ENCODE data around the gene SETDB1.

SETDB1 gene

GRCh38 chr1:150974580-150975478, 48.7 kb downstream of the SETDB1 start, which contains the start of gene CERS2:
TSS of gene CERS2 (minus strand) at chr1:150974835. CDS start at chr1:150969090, 5,745 bp downstream.
- DNase-seq (ENCODE audit: low read depth, low spot score): peak; percentile 97

DNA sequence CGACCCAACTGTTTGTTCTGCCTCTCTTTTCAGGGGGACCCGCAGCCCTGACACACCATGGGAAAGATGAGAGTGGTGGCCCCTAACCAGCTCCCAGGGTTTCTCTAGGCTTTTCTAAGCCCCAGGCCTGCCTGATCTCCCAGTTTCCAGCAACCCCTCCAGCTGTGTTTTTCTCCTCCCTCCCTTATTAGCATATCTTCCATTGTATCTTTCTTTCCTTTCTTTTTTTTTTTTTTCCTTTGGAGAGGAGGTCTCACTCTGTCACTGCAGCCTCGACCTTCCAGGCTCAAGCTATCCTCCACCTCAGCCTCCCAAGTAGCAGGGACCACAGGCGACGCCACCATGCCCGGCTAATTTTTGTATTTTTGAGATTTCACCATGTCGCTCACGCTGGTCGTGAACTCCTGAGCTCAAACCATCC, 50.2 kb downstream of the SETDB1 start:
- no peak for DNase-seq (ENCODE audit: low read depth, low spot score)

- peak; percentile 64 for DNase-seq (ENCODE audit: low read depth, low spot score)
These were observed 50.9 kb downstream of the SETDB1 start for GRCh38 chr1:150976879-150977694.

DNA sequence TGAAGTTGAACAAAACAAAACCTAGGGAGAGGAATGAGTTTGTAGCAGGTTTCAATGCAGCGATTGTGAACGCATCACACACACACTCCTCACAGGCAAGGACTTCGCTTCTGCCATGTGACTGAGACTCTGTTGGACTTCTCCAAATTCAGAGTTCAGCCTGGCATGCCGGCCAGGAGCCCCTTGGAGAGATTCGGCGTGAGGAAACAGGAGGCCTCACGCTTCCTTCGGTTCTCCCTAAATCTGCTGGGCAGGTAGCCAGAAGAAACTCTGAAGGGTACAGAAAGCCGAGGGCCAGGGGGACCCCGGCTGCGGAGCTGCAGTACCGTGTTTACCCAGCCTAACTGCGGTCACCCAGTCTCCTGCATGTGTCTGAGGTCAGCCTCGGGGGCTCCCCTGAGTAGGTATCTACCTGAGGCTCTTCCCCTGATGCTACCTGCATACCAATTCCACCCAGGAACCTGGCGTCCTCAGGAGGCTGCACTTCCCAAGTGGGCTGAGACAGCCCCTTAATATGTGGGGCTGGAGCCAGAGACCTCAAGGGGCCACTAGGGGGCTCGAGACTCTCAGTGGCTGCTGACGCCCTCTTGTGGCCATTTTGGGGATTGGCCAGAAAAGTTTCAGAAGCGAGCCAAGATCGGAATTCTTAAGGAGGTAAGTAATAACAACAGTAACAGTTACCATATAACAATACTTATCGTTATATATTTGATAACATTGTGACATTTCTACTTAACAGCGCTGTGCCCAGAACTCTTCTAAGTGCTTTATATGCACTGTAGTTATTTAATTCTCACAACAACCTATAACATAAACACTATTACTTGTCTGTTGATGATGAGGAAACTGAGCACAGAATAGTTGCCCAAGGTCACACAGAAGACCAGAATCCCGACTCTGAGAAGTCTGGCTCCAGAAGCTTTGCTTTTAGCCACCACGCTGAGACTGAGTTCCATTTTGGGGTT, 53.2 kb downstream of the SETDB1 start:
- DNase-seq (ENCODE audit: low read depth, low spot score): peak; percentile 94

- no peak for DNase-seq (ENCODE audit: low read depth, low spot score)
These were observed 55.1 kb downstream of the SETDB1 start for GRCh38 chr1:150981177-150981804.

DNA sequence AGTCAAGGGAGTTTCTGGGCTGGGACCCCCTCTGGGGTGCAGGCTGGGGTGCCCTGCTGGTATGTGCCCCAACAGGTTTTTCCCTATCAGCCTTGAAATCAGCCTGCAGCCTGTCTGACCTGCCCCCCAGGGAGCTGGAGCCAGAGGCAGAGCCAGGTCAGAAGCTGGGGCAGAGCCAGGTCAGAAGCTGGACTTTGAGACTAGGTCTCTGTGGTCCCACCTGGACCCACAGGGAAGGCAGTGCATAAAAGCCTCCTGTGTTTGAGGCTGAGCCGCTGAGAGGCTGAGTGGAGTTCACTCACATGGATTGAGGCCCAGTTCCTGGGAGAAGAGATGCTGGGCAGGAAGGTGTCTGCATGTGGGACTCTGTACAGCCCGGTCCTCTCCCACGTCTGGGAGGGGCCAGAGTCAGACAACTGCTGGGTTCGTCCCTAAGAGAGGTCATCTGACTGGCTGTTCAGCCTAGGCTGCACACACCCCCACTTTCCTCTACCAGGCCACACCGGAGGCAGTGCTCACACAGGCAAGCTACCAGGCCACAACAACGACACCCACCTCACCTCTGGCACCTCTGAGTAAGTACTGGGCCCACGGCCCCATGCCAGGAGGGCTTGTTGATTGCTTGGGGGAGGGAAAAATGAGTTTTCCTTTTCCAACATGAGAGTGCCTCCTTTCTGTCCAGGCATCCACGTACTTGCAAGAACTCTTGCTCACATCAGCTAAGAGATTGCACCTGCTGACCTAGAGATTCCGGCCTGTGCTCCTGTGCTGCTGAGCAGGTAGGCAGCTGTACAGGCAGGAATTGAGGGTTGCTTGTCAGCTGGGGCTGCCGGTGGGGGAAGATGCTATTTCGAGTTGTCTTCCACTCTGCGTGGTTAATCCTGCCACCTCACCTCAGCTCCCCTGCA, 55.9 kb downstream of the SETDB1 start, which contains the start of gene ANXA9:
Gene ANXA9 (plus strand): TSS at position 488 of the 908 bp plus-strand sequence. CDS start 814 bp downstream, outside the sequence.
- no peak for DNase-seq (ENCODE audit: low read depth, low spot score)

- DNase-seq (ENCODE audit: low read depth, low spot score): no peak
These were observed 59.1 kb downstream of the SETDB1 start for GRCh38 chr1:150985179-150985825.

DNA sequence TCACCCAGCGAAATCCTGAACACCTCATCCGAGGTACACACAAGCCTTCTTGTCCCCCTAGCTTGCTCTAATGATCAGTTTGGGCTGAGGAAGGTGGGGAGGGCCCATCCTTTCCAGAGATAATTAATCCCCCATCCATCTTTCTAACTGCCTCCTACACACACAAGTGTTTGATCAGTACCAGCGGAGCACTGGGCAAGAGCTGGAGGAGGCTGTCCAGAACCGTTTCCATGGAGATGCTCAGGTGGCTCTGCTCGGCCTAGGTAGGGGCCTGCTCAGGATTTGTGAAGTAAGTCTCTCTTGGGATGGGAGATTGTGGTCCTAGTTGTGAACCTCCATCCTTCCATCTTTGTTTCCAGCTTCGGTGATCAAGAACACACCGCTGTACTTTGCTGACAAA, 61.8 kb downstream of the SETDB1 start:
- no peak for DNase-seq (ENCODE audit: low read depth, low spot score)

DNA sequence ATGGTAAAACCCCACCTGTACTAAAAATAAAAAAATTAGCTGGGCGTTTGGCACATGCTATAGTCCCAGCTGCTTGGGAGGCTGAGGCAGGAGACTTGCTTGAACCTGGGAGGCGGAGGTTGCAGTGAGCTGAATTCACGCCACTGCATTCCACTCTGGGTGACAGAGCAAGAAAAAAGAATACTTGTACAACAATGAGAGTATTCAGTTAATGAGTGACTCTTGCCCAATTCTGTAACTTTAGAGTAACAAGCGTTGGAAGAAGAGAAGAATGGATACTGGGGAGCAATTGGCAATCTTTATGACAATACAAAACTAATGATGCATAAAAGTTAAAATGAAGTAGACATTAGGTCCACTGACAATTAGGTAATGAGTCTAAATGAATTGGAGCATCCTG, 66.5 kb downstream of the SETDB1 start:
- DNase-seq (ENCODE audit: low read depth, low spot score): no peak

DNA sequence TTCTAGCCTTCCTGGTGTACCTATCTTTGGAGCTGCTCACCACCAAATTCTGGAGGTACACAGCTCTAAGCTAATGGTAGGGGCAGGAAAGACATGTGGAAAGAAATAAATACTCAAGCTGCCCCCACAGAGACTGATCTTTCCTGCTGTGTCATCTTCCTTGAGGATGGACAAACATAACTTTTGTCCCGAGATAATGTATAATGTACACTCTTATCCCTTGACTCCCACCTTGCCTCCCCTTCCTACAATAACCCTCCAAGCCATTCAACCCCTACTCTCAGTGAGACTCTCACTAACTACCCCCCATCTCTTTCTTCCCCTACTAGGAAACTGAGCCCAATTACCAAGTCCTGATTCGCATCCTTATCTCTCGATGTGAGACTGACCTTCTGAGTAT, 68.1 kb downstream of the SETDB1 start:
- DNase-seq (ENCODE audit: low read depth, low spot score): no peak

- DNase-seq (ENCODE audit: low read depth, low spot score): no peak
These were observed 69.3 kb downstream of the SETDB1 start for GRCh38 chr1:150995460-150995859.

- DNase-seq (ENCODE audit: low read depth, low spot score): peak; percentile 57
These were observed 69.7 kb downstream of the SETDB1 start for GRCh38 chr1:150995896-150996295.

- peak; percentile 36 for DNase-seq (ENCODE audit: low read depth, low spot score)
These were observed 71.1 kb downstream of the SETDB1 start for GRCh38 chr1:150997126-150997872.

DNA sequence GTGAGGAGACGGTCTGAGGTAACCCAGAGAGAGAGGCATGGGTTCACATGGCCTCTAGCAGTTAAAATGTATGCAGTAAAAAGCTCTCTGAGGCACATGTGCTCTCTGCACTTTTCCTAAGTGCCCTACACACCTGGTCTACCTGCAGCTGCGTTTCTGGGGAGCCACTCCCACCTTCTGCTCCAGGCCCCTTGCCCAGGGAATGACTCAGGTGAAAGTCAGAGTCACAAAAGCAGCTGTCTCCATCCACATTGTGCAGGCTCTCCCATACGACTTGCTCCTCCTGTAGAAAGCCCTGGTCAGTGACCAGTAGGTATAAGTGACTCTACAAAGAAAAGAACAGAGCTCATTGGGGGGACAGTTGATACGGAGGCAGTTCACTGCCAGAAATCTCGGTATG, 71.8 kb downstream of the SETDB1 start:
- DNase-seq (ENCODE audit: low read depth, low spot score): no peak

DNA sequence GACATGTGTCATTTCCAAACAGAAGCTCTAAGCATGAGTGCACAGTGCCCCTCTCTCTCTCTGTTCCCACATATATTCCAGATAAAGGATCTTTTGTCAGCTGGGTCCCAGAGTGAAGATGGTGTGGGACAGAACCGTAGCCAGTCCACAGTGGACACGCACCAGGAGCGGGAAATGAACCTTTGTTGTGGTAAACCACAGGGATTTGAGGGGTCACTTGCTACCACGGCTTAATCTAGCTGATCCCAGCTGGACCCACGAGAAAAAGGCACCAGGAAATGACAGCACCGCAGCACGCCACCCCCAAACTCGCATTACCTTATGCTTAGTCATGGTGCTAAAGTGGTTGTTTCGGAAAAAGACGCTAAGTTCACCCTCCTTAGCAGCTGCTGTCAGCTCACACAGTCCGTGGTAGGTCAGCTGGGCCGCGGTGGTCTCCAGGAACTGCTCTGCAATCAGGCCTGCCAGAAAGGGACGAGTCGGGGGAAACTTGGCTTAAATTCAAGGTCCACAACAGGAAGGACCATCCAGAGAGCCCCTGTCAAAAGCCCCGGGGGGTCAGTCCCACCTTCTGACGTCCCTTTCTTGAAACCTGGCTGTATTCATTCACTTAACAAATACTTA, 73.0 kb downstream of the SETDB1 start:
- peak; percentile 84 for DNase-seq (ENCODE audit: low read depth, low spot score)

GRCh38 chr1:150999926-151000325, 73.8 kb downstream of the SETDB1 start:
- DNase-seq (ENCODE audit: low read depth, low spot score): no peak

GRCh38 chr1:151000408-151000807, 74.2 kb downstream of the SETDB1 start:
- DNase-seq (ENCODE audit: low read depth, low spot score): no peak

DNA sequence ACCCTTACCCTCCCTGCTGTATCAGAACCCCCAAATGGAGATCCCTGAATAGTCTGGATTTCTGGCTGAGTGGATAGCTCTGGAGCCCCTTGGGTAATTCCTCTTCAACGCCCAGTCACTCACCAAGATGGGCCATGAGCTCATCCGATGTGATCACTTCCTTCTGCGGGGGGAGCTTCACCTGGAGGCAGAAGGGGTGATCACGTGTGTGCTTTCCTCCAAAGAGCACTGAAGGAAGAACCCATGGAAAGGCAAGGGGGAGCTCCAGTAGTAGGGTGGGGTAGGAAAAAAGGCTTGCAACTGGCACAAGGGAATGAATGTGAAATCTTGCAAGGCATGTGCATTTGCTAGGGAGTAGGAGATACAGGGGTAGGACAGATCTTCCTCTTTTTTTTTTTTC, 75.4 kb downstream of the SETDB1 start:
- DNase-seq (ENCODE audit: low read depth, low spot score): no peak

Data from astrocyte of the hippocampus (primary cell).